Measurements from ENCODE around the gene NUP160. TPM values are rescaled to one million over a fixed set of nuclear protein-coding genes. Genes with fewer than 3 reads are reported as not detected.

The NUP160 gene
- total RNA-seq, 1 donor from 2014 or later, result 40.4 TPM

DNA sequence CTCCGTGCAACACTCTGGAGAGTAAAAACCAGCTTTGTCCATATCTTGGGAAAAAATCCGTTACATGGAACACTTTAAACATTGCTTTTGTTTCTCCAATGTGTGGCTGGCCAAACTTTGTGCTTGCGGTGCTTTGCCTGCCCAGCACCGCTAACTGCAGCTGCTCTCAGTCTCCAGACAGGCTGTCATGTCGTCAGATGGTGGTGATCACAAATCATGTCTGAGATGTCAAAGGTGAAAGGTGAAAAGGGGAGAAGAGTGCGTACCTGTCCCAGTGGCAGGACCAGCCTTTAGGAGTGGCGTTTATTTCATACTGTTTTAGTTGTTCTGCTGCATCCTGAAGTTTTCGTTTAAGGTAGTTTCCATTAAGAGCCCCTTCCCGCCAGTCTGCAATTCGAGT, 115.9 kb downstream of the NUP160 start:
- no peak overlapping the region for H3K4me3 ChIP-seq
- H3K36me3 ChIP-seq, result peaks cover 100% of the 10 kb centered on the region
- intact Hi-C loops (cut with DNase I), result no loop called here
- H3K27me3 ChIP-seq, result no peaks in the 10 kb centered on the region
- no peak for ATAC-seq
- DNase-seq, result no peak
- TF ChIP-seq, protein P1, sequence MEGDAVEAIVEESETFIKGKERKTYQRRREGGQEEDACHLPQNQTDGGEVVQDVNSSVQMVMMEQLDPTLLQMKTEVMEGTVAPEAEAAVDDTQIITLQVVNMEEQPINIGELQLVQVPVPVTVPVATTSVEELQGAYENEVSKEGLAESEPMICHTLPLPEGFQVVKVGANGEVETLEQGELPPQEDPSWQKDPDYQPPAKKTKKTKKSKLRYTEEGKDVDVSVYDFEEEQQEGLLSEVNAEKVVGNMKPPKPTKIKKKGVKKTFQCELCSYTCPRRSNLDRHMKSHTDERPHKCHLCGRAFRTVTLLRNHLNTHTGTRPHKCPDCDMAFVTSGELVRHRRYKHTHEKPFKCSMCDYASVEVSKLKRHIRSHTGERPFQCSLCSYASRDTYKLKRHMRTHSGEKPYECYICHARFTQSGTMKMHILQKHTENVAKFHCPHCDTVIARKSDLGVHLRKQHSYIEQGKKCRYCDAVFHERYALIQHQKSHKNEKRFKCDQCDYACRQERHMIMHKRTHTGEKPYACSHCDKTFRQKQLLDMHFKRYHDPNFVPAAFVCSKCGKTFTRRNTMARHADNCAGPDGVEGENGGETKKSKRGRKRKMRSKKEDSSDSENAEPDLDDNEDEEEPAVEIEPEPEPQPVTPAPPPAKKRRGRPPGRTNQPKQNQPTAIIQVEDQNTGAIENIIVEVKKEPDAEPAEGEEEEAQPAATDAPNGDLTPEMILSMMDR (IDR thresholded peaks at IDR 0.05), result no peak
- no peak overlapping the region for H3K27ac ChIP-seq
- H3K4me1 ChIP-seq, result no peaks in the 10 kb centered on the region
- H3K9me3 ChIP-seq, result no peaks in the 10 kb centered on the region

DNA sequence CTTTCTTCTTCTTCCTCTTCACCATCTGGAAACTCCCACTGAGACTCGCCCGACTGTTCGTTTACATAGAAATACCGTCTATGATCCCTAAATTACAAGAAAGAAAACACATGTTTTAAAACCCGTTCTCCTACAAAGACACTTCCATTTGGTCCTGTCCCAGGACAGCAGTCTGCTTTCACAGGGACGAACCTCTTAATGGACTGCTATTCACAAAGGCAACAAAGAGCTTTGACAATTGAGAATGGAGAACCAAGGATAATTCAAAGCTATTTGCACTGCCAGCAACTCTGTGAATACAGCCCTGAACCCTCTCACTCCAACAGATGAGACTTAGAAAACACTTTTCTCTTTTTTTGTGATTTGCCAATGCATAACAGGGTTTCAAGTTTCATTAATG, 116.7 kb downstream of the NUP160 start:
- Histone ChIP-seq H3K9me3 (no peaks in the 10 kb centered on the region), H3K4me1 (no peaks in the 10 kb centered on the region), H3K36me3 (peaks cover 100% of the 10 kb centered on the region), H3K4me3 (no peak overlapping the region), H3K27ac (no peak overlapping the region), H3K27me3 (no peaks in the 10 kb centered on the region)
- ATAC-seq (no peak), DNase-seq (no peak)
- intact Hi-C loops (cut with DNase I), result no loop called here
- TF ChIP-seq, protein P1 (IDR thresholded peaks at IDR 0.05), result no peak

Other genes starting within 250 kb of the NUP160 start
- gene MTCH2, start 205.8 kb downstream of the NUP160 start, total RNA-seq, result 56.1 TPM
- 0.96 TPM for gene AGBL2, start 133.0 kb downstream of the NUP160 start, total RNA-seq
- gene FNBP4, start 81.0 kb downstream of the NUP160 start, total RNA-seq, result 89.5 TPM
- 34.9 TPM for gene PTPRJ, start 132.2 kb upstream of the NUP160 start, total RNA-seq